NOMO-1 treated with dmso at 0.1 percent for 144 hours (cell line): Measurements from ENCODE around the gene CASK.
"Not testable (repeated sequence)": the region's sequence is repeated elsewhere in the genome, so short reads cannot be mapped to it uniquely, and the experiment has no call there.

ENCODE experiments used
- DNase-seq: peaks from one replicate; lab custom pipeline; 2025; ENCODE audit not compliant: unreplicated experiment; lab: John Stamatoyannopoulos, UW

CASK gene

DNA sequence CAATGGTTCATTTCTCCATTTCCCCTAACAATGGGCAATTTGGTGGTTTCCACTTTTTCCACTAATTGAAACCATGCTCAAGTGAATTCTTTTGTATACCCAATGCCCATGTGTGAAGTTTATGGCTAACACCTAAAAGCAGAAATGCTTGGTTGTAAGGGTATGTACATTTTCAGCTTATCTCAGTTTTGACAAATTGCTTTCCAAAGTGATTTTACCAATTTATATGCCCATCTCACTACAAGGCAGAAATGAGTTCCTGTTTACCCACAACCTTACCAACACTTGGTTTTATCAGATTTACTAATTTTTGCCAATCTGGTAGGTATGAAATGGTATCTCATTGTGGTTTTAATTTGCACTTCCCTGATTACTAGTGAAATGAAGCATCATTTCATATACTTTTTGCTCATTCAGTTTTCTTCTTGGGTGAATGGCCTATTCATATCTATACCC is 219.8 kb downstream of the CASK start:
- no peak for DNase-seq

DNA sequence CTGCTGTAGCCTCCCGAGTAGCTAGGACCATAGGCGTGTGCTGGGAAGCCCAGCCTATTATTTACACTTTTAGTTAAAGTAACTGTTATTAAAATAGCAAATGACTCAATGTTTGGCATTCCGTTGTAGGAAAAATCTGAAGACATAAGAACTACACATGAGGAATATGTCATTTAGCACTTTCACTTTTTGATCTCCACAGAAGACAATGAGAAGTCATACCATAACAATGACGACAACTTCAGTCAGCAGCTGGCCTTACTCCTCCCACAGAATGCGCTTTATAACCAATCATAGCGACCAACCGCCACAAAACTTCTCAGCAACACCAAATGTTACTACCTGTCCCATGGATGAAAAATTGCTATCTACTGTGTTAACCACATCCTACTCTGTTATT is 227.9 kb downstream of the CASK start:
- DNase-seq = no peak

DNA sequence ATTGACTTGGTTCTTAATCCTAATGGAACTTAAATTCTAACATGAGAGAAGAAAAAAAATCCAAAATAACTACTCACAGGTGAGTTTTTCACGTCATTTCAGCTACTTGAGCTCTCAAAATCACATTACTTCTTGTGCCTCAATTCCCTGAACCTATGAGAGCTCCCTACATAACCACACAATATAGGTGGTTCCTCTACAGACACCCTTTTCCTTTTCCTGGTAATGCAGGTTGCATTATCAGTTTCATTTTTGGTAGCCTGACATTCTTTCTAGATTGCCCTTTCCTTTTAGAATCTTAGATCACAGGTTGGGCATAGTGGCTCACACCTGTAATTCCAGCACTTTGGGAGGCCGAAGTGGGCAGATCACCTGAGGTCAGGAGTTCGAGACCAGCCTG is 230.3 kb downstream of the CASK start:
- DNase-seq = no peak

DNA sequence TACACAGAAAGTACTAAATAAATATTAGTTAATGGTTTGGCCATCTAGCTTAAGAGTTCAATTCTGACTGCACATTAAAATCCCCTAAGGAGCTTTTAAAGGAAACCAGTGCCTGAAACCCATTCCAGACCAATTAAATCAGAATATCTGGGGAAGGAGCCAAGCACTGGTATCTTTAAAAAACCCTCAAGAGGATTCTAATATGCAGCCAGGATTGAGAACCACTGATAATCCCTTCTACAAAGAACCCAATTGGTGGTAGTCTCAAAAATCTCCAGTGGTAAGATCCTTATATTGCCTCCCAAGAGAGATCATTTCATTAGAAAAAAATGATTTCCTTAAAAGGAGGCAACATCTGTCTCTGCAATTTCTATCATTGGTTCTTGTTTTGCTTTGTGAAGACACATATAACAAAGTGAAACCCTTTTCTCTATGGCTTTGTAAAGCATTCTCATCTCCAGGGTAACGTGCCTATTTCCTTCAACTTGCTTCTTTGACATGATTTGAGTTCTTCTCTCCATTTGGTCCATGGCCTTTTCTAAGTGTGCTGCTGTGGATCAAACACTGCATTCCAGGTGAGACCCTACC is 231.1 kb downstream of the CASK start:
- no peak for DNase-seq

DNA sequence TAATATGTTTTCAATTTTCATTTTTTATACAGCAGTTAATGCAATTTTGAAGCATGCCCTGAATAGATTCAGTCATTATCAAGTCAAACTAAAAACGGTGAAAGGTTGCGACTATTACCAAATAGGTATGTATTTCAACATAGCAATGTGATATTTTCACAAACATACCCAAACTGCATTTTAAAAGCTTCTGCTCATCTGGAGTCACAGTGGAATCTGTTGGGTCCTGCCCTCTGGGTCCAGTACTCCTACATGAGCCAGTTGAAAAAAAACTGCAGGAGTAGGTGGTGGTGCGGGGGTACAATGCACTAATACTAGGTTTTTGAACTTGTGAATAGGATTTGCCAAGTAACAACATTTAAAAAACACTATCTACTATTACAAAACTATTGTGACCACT is 233.6 kb downstream of the CASK start:
- no peak for DNase-seq

DNA sequence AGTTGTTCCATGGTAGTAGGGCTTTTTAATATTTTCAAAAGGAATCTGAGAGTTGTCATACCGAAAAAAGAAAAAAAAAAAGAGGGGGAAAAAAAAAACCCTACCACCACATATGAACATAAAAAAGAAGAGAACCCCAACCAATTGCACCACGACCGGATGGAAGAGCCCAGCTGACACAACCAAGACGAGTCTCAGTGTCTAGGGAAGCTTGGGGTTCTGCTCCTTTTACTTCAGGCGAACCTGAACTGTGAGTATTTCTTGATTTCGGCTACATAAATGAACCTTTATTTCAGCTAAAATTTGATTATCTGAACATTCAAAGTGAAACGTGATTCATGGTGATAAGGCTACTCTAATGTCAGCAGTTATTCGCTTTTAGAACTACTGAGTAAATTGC is 234.5 kb downstream of the CASK start, which contains the start of gene GPR34:
TSS of gene GPR34 (plus strand) at position 139 of the 400 bp plus-strand sequence. CDS start 6,661 bp downstream, outside the sequence.
- DNase-seq = no peak

DNA sequence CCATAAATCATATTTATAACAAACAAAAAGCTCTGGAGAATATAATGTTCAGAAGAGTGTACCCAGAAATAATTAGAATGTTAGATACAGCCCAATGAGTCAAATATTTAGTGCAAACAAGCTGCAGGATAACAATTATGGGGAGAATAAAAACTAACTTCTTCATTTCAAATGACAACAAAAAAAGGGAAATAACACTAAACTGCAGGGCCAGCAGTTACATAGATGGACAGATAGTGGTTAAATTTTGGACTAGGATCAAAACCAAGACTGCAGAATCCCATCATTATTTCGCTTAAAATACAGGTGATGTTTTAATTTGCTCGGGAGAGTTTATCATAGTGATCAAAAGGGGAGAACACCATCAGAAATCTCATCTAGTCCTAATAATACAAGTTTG is 235.2 kb downstream of the CASK start:
- no peak for DNase-seq

DNA sequence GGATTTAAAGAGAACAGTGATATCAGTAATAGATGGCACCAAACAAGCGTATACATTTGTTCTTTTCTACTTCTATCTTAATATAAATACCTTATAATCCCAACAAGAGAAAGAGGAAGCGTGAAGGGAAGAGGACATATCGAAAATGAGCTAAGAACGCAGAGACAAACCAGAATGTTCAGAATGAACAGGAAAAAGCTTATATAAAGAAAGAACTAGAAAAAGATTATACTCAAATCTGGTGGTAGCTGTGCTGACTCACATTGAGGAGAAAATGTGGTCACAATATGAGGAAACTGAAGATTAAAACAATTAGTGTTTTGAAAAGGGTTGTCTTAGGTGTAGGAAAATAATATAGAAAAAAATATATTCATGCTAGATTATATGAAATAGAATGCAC is 236.6 kb downstream of the CASK start:
- DNase-seq = peak; percentile 47

DNA sequence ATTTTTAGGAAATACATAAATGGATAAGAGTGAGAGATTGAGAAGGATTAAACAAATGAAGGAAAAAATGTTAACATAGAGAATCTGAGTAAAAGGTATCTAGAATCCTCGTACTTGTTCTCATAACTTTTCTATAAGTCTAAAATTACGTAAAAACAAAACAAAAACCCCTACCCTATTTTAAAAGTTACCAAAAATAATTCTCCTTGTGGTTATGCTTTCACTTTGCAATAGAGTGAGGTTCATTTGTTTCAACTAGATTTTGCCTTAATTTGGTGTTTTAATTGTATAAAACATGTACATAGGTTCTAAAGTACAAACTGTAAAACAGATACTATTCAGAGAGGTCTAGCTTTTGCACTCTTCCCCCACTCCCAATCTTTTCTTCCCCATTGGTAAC is 238.4 kb downstream of the CASK start:
- no peak for DNase-seq

DNA sequence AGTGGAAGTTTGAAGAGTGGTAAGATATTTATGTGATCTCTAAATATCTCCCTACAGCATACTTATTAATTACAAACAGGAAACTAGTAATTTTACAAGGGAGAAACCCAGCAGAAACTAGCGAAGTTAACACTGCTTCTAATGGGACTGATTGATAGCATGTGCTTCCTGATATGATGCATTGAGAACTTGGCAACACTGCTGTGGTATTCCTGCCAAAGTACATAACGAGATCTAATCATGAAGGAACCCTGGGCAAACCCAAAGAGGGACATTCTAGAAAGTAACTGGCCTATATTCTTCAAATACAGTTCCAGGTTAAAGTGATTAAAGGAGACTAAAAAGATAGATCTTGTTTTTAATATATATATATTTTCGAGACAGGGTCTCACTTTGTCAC is 239.2 kb downstream of the CASK start:
- DNase-seq = no peak

DNA sequence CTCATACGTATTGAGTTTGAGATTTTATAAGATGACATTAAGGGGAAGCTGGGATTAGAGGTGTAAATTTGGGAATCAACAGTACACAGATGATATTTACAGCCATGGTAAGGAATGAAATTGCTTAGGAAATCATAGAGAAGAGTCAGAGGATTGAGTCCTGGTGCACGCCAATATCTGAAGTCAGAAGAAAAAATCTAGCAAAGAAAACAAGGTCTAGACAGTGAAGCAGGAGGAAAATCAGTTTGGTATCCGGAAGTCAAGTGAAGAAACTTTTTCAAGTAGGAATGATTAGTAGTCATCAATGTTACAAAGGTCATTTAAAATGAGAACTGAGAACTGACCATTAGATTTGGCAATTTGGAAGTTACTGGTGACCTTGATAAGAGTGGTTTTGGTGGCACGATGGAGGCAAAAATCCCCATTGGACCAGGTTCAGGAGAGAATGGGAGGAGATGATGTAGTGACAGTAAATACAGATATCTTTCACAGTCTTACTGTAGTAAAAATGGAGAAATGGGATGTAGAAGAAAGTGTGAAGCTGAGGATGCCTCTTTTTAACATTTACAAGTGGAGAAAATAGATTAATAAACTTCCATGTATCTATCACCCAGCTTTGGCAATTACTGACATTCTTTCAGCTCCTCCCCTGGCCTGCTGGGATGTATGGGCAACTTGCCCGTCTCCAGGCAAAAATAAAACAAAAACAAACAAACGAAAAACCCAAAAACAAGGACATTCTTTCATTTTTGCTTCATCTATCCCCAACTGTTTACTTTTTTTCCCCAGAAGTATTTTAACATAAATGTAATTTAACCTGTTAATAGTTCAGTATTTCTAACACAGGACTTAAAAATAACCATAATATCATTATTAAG is 245.9 kb downstream of the CASK start:
- DNase-seq = no peak

DNA sequence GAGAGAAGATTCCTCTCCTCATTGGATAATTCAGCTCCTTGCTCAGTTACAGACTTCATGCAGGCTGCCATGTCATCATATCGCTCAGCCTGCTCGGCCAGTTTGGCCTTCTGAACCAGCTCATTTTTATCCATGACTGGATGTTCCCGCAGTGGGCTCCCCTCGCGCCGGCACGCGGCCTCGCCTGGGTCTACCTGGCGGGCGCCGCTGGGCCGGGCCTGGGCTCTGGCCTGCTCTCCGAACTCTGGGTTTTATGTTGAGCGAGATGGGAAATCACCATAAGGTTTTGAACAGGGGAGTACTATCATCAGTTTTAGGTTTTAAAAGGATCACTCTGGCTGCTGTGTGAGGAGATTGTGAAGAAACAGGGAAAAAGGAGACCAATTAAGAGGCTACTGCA is 247.0 kb downstream of the CASK start:
- not testable (repeated sequence) for DNase-seq

DNA sequence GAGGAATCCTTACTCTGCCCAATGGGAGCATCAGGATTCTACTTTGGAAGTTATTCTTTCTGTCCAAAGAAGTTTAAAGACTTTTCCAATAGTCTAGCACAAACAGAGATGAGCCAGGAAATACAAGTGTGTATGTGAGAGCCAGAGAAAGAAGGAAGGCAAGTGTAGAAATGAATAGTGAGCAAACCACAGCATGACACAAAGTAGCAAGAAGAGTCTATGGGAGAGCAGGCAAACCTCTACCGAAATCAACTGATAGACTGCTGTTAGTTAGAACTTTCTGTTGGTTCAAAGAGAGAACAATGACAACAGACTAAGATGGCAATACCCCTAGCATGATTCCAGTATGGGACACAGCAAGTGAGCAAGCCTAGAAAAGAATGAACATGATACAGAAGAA is 250.7 kb downstream of the CASK start:
- DNase-seq = no peak

DNA sequence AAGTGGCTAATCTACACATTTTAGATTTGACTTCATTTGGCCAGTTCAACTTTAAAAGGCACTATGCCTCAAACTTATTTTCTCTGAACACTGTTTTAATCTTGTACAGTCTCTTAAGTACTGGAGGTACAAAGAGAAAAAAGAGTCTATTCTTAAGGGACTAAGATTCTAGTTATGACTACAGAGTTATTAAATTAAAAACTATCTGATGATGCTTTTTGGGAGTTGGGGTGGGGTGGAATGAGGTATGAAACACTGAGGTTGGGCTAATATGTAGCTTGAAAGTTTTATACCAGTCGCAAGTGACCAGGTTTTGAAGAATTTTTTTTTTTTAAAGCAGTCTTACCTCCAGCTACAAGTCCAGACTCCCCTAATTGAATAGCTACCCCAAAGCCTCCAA is 252.3 kb downstream of the CASK start:
- DNase-seq = no peak

DNA sequence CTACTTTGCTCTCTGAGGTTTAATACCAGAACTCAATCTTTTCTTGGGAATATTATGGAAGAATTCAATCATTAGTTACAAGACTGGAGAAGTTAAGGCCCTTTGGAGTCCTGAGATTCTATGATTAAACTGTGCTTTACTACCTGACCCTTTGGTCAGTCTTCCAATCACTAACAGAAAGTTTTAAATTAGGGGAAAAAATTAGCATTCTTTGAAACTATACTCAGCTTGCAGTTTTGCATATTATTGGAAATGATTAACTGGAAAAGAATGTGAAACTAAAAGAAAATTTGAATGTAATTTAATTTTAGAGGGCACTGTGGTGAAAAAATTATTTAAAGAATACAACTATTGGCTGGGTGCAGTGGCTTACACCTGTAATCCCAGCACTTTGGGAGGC is 253.2 kb downstream of the CASK start:
- DNase-seq = no peak

DNA sequence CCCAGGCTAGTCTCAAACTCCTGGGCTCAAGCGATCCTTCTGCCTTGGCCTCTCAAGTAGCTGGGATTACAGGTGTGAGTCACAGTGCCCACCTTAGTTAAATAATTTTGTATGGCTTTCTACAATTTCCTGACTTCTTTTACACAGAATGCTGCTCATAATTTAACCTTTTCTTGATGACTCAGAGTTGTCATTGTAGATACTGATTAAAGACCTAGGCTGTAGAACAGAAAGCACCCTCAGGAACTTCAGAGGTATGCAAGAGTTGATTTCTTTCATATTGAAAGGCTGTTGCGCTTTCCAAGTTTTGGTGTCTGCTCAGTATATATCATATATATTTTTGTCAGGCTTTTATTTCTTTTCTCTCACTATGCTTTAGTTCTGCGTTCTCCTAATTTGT is 255.7 kb downstream of the CASK start:
- DNase-seq = no peak

DNA sequence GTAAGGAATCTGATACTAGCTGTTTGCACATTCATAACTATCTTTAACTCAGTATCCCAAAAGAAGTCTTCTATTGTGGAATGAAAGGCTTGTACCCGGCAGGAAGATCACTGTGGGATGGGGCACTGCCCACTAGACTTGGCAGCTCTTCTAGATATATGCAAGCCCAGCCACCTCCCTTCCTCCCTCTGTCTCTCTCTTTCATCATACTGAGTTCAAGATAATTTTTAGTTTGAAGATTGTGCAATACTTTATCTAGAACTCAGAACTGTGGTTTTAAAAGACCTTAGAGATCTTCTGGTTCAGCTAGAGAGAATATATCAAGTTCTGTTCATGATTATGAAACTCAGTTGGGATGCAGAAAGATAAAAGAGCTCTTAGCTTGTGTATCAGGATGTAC is 257.1 kb downstream of the CASK start:
- DNase-seq = peak; percentile 26

DNA sequence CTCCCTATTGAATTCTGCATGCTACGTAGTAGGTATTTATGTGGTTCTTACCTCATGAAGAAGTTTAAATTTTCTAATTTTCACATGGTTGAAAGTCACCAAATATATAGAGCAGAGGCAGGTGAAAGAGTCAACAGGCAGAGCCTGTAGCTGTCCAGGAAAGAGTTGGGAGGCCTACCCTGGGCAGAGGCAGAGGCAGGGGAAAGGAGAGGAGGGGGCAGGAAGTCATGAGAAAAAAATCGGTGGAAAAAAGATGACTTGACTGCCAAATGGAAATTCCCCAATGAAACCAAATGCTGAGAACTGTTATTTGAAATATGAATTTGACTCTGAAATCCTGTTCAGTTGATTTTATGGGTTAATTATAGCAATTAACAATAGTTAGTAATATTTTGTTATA is 257.7 kb downstream of the CASK start:
- no peak for DNase-seq

DNA sequence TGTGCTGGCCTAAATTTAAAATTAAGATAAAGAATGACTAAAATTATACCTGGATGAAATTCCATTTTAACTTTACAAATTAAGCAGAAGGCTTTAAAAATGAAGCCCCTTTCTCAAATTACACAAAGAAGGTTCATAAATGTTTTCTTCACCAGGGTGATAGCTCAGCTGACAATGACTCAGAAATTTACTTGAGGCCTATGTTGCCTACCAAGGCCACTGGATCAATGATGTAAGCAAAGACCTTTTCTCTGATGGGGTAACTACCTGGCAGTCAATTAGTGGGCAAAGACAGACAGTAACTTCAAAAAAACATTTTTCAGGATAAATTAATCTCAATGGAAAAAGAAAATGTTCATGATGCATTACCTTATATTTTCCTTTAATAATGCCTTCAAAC is 258.4 kb downstream of the CASK start:
- DNase-seq = no peak

DNA sequence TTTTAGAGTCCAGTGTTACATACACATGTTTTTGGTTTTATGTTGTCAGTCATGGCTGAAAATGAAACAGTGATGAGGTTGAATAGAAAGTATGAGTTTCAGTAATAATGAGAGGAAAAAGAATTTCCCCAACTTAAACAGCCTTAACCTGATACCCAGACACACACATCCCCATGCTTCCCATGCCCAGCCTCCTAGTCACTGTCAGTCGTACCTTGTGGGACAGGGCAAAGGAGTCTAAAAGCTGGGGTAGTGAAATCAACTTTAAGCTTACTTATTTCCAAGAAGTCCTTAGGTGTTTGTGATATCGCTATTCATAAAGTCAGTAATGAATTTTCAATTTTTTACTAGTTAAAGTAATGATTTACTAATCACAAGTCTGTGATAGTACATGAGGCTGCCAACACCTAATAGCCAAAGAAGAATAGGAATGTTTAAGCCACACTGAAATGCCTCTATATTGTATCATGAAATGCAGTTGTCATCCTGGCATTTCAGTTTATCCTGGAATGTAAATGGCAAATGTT is 258.9 kb downstream of the CASK start:
- DNase-seq = no peak

DNA sequence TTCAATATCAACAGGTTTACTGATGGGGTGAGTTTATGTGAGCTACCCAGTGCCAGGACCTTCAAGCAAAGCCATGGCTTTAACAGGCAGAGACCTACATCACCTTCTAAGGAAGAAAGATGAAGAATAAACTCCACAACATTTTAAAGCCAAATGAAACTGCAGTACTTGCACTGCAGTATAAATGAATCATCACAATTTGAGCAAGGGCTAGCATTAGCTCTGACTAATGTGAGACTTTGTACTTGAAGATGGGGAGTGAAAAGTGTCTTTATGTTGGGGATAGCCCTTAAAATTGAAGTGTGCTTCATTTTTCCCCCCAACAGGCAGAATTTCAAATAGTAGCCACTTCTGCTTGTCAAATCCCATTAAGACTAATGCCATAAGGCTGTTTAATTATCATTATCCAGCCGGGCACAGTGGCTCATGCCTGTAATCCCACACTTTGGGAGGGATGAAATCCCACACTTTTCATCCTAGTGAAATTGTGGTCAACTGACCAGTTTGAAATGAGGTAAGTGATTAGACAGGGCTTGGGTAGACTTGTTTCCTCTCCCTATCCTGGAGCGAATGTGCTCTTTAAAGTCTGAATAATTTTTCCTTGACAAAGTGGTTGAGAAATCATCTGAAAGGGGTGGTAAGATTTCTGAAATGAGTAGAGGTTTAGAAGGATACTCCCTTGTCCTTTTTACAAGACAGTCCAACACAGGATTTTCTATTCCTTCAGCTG is 261.8 kb downstream of the CASK start:
- no peak for DNase-seq

DNA sequence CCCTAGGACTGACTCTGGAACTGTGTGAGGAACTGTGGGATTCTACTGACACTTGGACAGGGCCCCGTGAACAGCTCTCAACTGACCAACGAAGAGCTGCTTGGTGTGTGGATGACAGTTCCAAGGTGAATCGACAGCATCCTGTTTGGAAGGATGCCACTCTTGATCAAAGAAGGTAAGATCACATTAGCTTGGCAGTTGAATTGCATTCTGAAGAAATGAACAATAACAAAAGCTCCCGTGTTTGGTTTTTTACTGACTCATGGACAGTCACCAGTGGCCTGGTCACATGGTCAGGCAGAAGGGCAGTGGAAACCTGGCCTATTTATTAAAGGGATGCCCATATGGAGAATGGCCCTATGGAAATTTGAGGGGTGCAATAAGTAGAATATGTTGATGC is 267.7 kb downstream of the CASK start:
- no peak for DNase-seq
